Mesodermal cell (in vitro differentiated cells): ENCODE results near the gene DGKB.

Experiments
- H3K27ac ChIP-seq: 2 replicates; pipeline ENCODE4 v1.7.0; 2013; ENCODE audit warnings: mild to moderate bottlenecking, low read depth, low read length, moderate library complexity; ENCODE audit not compliant: severe bottlenecking
- H3K36me3 ChIP-seq: 2 replicates; pipeline ENCODE4 v1.7.1; 2013; ENCODE audit warnings: mild to moderate bottlenecking, low read length, moderate library complexity; ENCODE audit not compliant: control insufficient read depth, insufficient read depth
- H3K4me1 ChIP-seq: one replicate; pipeline ENCODE4 v1.7.1; 2013; ENCODE audit warnings: mild to moderate bottlenecking, low read length; ENCODE audit not compliant: insufficient read depth, control insufficient read depth, poor library complexity, severe bottlenecking
- H3K4me3 ChIP-seq: 2 replicates; pipeline ENCODE4 v1.7.0; 2013; ENCODE audit warnings: low read length, control low read depth, mild to moderate bottlenecking; ENCODE audit not compliant: insufficient read depth, poor library complexity, severe bottlenecking; ENCODE audit errors: extremely low read depth
- H3K9me3 ChIP-seq: 2 replicates; pipeline ENCODE4 v1.7.1; 2013; ENCODE audit warnings: mild to moderate bottlenecking, low read length, moderate library complexity; ENCODE audit not compliant: control insufficient read depth
- WGBS, 2 experiments: methylation state at CpG; one replicate each; pipeline ENCODE4 v1.1.5; 2013; ENCODE audit warnings: missing lambda C conversion rate in 2 of 2; ENCODE audit not compliant: insufficient coverage in 2 of 2; 5-methylcytosine and 5-hydroxymethylcytosine counted together

DGKB gene

GRCh38 chr7:14377646-14378266 lies 524.8 kb downstream of the DGKB start:
- 82 to 94% methylated on average over 2 to 3 of the region's 4 CpGs for WGBS, 2 experiments
- H3K4me1 ChIP-seq, result no peaks in the 10 kb centered on the region
- no peaks in the 10 kb centered on the region for H3K36me3 ChIP-seq
- H3K27ac ChIP-seq, result peak overlapping the region; percentile 18
- H3K9me3 ChIP-seq, result no peaks in the 10 kb centered on the region
- no peak overlapping the region for H3K4me3 ChIP-seq

- 88 to 89% methylated on average over 1 of the region's 2 CpGs for WGBS, 2 experiments
- no peaks in the 10 kb centered on the region for H3K36me3 ChIP-seq
- H3K9me3 ChIP-seq, result no peaks in the 10 kb centered on the region
- H3K27ac ChIP-seq, result no peak overlapping the region
- H3K4me3 ChIP-seq, result no peak overlapping the region
- H3K4me1 ChIP-seq, result no peaks in the 10 kb centered on the region
Measured at GRCh38 chr7:14376711-14377110, 525.8 kb downstream of the DGKB start.

- Histone ChIP-seq H3K4me1 (no peaks in the 10 kb centered on the region), H3K36me3 (no peaks in the 10 kb centered on the region), H3K27ac (no peak overlapping the region), H3K4me3 (no peak overlapping the region), H3K9me3 (no peaks in the 10 kb centered on the region)
- WGBS, 2 experiments, result 92 to 100% methylated on average over 2 of the region's 2 CpGs
Measured at GRCh38 chr7:14375998-14376397, 526.6 kb downstream of the DGKB start.

- WGBS, 2 experiments, result 100% methylated on average over 2 of the region's 4 CpGs
- Histone ChIP-seq H3K4me3 (no peak overlapping the region), H3K4me1 (no peaks in the 10 kb centered on the region), H3K36me3 (no peaks in the 10 kb centered on the region), H3K9me3 (no peaks in the 10 kb centered on the region), H3K27ac (no peak overlapping the region)
Measured at GRCh38 chr7:14374336-14374735, 528.2 kb downstream of the DGKB start.

- Histone ChIP-seq H3K4me1 (no peaks in the 10 kb centered on the region), H3K4me3 (no peak overlapping the region), H3K27ac (no peak overlapping the region), H3K9me3 (no peaks in the 10 kb centered on the region), H3K36me3 (no peaks in the 10 kb centered on the region)
- WGBS, 2 experiments, result no CpG with 5 or more reads among the region's 3 CpGs
Measured at GRCh38 chr7:14368285-14368684, 534.3 kb downstream of the DGKB start.

GRCh38 chr7:14351167-14351566 lies 551.4 kb downstream of the DGKB start:
- 40 to 45% methylated on average over 3 of the region's 4 CpGs for WGBS, 2 experiments
- Histone ChIP-seq H3K4me3 (no peak overlapping the region), H3K36me3 (no peaks in the 10 kb centered on the region), H3K4me1 (no peaks in the 10 kb centered on the region), H3K9me3 (no peaks in the 10 kb centered on the region), H3K27ac (no peak overlapping the region)

GRCh38 chr7:14341200-14341775 lies 561.3 kb downstream of the DGKB start:
- Histone ChIP-seq H3K36me3 (no peaks in the 10 kb centered on the region), H3K9me3 (no peaks in the 10 kb centered on the region), H3K27ac (no peak overlapping the region), H3K4me1 (no peaks in the 10 kb centered on the region), H3K4me3 (no peak overlapping the region)
- no CpG with 5 or more reads among the region's 4 CpGs for WGBS, 2 experiments

GRCh38 chr7:14340393-14341074 lies 562.0 kb downstream of the DGKB start:
- no peaks in the 10 kb centered on the region for H3K36me3 ChIP-seq
- H3K9me3 ChIP-seq, result no peaks in the 10 kb centered on the region
- no peak overlapping the region for H3K4me3 ChIP-seq
- H3K27ac ChIP-seq, result no peak overlapping the region
- H3K4me1 ChIP-seq, result no peaks in the 10 kb centered on the region
- no CpG with 5 or more reads among the region's 2 CpGs for WGBS, 2 experiments

- no peak overlapping the region for H3K27ac ChIP-seq
- no peaks in the 10 kb centered on the region for H3K9me3 ChIP-seq
- H3K4me1 ChIP-seq, result no peaks in the 10 kb centered on the region
- H3K36me3 ChIP-seq, result no peaks in the 10 kb centered on the region
- no peak overlapping the region for H3K4me3 ChIP-seq
- WGBS, 2 experiments, result no CpG with 5 or more reads among the region's 2 CpGs
Measured at GRCh38 chr7:14339861-14340260, 562.7 kb downstream of the DGKB start.

GRCh38 chr7:14336256-14336655 lies 566.3 kb downstream of the DGKB start:
- WGBS, 2 experiments, result 100% methylated on average over 1 of the region's 1 CpG
- H3K9me3 ChIP-seq, result no peaks in the 10 kb centered on the region
- no peaks in the 10 kb centered on the region for H3K36me3 ChIP-seq
- no peak overlapping the region for H3K4me3 ChIP-seq
- H3K4me1 ChIP-seq, result no peaks in the 10 kb centered on the region
- H3K27ac ChIP-seq, result no peak overlapping the region

GRCh38 chr7:14332155-14332554 lies 570.4 kb downstream of the DGKB start:
- H3K36me3 ChIP-seq, result no peaks in the 10 kb centered on the region
- no CpG with 5 or more reads among the region's 5 CpGs for WGBS, 2 experiments
- no peak overlapping the region for H3K27ac ChIP-seq
- H3K4me3 ChIP-seq, result no peak overlapping the region
- H3K4me1 ChIP-seq, result no peaks in the 10 kb centered on the region
- H3K9me3 ChIP-seq, result no peaks in the 10 kb centered on the region
